ENCODE data around the gene THOC3.
"Not testable (repeated sequence)": the region's sequence is repeated elsewhere in the genome, so short reads cannot be mapped to it uniquely, and the experiment has no call there.

The THOC3 gene

GRCh38 chr5:175967471-175968372 lies at the start of gene THOC3:
Gene THOC3, minus strand, starts transcription at chr5:175968315. Its CDS starts 107 bp downstream, at chr5:175968208.
- DNase-seq = not testable (repeated sequence)

DNA sequence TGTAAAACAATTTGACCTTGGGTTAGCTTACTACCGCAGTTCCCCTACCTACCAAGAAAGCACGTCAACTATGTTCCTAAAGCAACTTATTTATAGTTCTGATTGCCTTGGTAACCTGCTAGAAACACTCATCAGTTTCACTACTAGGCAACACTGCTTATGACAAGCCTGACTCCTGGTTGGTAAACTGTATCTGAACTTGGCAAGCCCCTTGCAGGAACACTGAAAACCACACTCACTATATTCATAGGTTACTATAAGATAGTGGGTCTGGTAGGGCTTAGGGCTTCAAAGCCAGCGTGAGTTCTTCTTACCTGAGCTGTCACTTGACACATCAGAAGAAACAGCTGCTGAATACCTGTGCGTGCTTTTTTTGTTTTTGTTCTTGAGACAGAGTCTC lies 49.2 kb upstream of the THOC3 start:
- not testable (repeated sequence) for DNase-seq

- not testable (repeated sequence) for DNase-seq
These were observed 46.2 kb upstream of the THOC3 start for GRCh38 chr5:176014360-176014759.

DNA sequence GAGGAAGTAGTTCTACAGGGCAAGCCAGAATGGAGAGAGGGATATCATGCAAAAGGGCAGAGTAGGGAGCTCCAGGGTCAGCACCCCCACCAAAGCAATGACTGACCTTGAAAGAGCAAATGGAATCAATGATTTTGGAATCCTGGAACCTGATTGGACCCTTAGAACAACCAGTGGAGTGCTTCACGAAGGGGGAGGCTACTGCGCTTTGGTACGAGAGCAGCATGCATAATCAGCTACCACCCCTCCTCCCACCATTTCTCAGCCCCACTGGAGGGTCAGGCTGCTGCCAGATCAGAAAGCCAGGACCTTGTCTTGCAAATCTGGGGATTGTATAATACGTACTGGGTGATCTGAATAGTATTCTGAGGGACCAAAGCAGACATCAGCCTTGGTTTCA lies 43.0 kb upstream of the THOC3 start:
- not testable (repeated sequence) for DNase-seq

DNA sequence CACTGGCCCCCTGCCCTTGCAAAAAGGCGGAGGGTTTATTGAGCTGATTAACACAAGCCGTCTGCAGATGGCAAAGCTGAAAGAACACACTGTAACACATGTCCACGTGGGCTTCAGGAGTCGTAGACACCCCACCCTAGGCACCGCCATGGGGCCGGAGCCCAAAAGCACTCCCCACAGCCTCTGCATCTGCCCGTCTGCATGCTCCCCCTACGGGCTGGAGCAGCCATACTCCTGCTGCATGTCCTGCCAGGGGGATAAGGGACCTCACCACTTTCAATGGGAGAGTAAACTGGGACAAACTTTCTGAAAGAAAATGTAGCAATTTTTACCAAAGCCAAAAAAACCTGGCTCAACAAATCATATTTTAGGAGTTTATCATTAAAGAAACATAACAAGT lies 42.1 kb upstream of the THOC3 start:
- not testable (repeated sequence) for DNase-seq

DNA sequence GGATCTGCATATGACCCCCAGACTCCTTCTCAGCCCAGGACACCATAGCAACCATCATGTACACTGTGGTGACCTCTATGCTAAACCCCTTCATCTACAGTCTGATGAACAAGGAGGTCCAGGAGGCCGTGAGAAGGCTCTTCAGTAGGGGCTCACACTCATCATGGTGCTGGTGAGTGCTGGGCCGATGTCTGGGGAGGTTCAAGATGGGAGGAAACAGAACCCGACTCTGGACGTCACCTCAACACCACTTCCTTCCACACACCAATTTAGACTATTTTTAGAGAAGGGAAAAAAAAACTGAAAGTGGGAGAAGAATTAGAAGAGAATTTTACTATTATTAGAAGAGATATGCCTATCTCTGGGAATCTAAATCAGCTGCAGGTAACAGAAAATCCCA lies 39.1 kb upstream of the THOC3 start:
- DNase-seq = not testable (repeated sequence)

GRCh38 chr5:176006819-176007218 lies 38.7 kb upstream of the THOC3 start:
- not testable (repeated sequence) for DNase-seq

GRCh38 chr5:175997979-175998378 lies 29.9 kb upstream of the THOC3 start:
- not testable (repeated sequence) for DNase-seq

GRCh38 chr5:175997495-175997894 lies 29.4 kb upstream of the THOC3 start:
- DNase-seq = not testable (repeated sequence)

- not testable (repeated sequence) for DNase-seq
These were observed 28.7 kb upstream of the THOC3 start for GRCh38 chr5:175996791-175997190.

- DNase-seq = not testable (repeated sequence)
These were observed 27.4 kb upstream of the THOC3 start for GRCh38 chr5:175995506-175995905.

DNA sequence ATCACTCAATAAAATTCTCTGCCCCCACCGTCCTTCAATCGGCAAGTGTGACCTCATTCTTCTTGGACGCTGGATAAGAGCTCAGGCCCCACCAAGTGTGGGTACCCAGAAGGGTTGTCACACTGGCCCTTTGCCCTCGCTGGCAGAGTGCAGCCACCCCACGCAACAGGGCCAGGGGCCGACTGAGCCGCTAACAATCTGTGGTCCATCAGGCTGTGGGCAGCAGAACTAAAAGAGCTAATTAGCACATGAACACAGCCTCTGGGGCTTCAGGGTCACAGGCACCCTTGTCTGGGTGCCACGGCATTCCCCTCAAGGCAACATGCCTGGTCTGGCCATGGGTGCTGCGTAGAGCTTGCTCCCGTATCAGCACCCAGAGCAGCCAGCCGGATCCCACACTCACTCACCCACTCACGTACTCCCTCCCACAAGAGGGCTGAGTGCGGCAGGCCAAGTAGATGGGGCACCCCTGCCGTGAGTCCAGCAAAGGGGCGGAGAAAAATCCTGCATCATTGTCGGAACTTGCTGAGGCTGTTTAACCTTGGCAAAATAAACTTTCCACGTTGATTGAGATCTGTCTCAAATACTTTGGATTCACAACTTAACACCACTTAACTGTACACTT lies 11.4 kb upstream of the THOC3 start:
- DNase-seq = not testable (repeated sequence)

GRCh38 chr5:175968381-175968780 lies 266 bp upstream of the THOC3 start:
- DNase-seq = not testable (repeated sequence)

- not testable (repeated sequence) for DNase-seq
These were observed 5.8 kb downstream of the THOC3 start for GRCh38 chr5:175962329-175962728.

DNA sequence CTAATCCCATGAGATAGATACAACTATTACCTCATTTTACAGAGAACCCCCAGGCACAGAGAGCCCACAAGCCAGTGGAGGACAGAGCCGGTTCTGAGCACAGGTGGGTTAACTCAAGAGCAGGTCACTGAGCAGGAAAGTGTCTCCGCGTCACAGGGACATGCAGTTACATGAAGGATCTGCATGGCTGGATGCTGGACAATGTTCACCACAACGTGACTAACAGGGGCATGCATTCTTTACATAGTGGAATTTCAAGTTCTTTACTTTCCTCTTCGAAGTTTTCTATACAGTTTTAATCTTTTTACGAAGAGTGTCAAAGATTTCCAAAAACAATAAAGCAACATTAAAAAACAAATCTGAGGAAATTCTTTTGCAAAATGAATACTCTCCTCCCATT lies 7.9 kb downstream of the THOC3 start:
- DNase-seq = not testable (repeated sequence)

GRCh38 chr5:175958515-175958914 lies 9.6 kb downstream of the THOC3 start:
- not testable (repeated sequence) for DNase-seq

- DNase-seq = not testable (repeated sequence)
These were observed 14.0 kb downstream of the THOC3 start for GRCh38 chr5:175954107-175954506.

GRCh38 chr5:175952810-175953209 lies 15.3 kb downstream of the THOC3 start:
- not testable (repeated sequence) for DNase-seq

DNA sequence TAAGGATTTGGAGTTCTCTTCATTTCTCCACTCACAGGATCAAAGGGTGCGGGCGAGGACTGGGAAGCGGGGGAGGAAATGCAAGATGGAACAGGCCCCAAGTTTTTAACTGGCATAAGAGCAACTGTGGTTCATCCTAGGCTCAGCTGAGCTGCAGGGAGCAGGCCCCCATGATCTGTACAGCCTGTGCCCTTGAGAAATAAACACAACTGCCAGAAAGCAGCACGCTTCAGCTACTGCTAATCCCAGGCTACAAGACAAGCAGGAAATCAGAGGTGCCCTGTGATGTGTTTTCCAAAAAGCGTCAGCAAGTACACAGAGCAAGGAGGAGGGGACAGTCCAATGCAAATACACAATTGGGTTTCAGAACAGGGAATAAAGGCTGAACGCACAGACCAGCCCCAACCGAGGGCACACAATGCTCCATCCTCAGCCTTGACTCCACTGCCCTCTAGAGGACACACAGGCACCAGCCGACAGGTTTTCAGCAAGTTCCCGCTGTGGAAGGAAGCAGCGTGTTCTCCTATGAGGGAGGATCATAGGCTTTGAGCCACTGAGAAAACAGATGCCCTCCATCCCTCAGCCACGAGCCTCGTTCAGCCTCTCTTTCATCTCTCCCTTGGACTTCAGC lies 16.7 kb downstream of the THOC3 start:
- not testable (repeated sequence) for DNase-seq

GRCh38 chr5:175948329-175949108 lies 19.6 kb downstream of the THOC3 start:
- DNase-seq = not testable (repeated sequence)

DNA sequence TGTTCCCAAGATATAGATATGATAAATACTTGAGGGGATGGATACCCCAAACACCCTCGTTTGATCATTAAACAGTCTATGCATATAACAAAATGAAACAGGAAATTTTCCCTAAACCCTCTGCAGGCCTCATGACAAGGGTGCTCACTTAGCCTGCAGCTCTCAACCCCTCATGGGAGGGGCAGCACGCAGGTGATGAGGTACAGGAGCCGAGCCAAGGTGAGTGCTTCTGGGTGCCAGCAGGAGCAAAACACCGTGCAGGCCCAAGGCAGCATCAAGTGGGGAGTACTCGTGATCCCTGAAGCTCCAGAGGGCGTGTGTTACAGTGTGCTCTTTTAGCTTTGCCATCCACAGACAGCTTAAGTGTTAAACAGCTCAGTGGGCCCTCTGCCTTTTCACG lies 24.9 kb downstream of the THOC3 start:
- DNase-seq = not testable (repeated sequence)

GRCh38 chr5:175940632-175941031 lies 27.5 kb downstream of the THOC3 start:
- DNase-seq = not testable (repeated sequence)

- not testable (repeated sequence) for DNase-seq
These were observed 29.6 kb downstream of the THOC3 start for GRCh38 chr5:175938489-175938888.
